ENCODE data around the gene HBEGF. TPM values are rescaled to one million over a fixed set of nuclear protein-coding genes. Genes with fewer than 3 reads are reported as not detected.

HBEGF gene
- total RNA-seq, 2 donors from 2014 or later = 3.1 to 7.3 TPM

DNA sequence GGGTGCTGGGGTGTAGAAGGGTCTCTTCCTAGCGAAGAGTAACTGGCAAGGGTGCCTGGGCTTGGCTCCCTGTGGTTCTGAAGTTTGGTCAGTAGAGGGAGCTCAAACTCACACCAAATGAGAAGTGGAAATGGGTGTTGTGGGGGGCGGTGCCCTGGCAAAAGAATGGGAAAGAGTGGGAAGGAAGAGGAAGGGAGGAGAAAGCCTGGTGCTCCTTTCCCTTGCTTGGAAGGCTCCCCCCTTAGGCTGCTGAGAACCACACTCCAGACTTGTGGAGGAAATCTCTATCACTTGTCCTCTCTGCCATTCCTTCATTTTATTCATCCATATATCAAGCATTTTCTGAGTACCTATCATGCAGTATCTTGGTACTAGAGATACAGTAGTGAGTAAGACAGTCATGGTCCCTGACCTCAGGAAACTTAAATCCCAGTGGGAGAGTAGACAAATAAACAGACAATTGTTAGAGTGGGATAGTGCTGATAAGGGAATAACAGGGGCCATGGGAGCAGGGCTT lies 26.6 kb upstream of the HBEGF start:
- no peak overlapping the region for H3K27ac ChIP-seq
- WGBS, 2 donors = 0% methylated on average over 2 of the region's 2 CpGs
- peak; percentile 72 to 78 (median 76) for DNase-seq
- ATAC-seq = peak; percentile 91
- H3K9me3 ChIP-seq = no peaks in the 10 kb centered on the region
- no peaks in the 10 kb centered on the region for H3K36me3 ChIP-seq (replicated peaks in 1 of 2; ENCODE audit: insufficient read depth in 1 of 2, low read depth in 2 of 2)
- peaks cover 8% of the 10 kb centered on the region for H3K4me1 ChIP-seq
- H3K27me3 ChIP-seq = no peaks in the 10 kb centered on the region
- H3K4me3 ChIP-seq = no peak overlapping the region
- intact Hi-C loops (cut with DNase I) = loop anchor here (10.0 kb wide), 1 partner anchor 352 kb away; no protein-coding TSS in a partner anchor
- TF ChIP-seq, protein P1, sequence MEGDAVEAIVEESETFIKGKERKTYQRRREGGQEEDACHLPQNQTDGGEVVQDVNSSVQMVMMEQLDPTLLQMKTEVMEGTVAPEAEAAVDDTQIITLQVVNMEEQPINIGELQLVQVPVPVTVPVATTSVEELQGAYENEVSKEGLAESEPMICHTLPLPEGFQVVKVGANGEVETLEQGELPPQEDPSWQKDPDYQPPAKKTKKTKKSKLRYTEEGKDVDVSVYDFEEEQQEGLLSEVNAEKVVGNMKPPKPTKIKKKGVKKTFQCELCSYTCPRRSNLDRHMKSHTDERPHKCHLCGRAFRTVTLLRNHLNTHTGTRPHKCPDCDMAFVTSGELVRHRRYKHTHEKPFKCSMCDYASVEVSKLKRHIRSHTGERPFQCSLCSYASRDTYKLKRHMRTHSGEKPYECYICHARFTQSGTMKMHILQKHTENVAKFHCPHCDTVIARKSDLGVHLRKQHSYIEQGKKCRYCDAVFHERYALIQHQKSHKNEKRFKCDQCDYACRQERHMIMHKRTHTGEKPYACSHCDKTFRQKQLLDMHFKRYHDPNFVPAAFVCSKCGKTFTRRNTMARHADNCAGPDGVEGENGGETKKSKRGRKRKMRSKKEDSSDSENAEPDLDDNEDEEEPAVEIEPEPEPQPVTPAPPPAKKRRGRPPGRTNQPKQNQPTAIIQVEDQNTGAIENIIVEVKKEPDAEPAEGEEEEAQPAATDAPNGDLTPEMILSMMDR (IDR thresholded peaks at IDR 0.05) = peak; percentile 62 to 86 (median 72)
- TF ChIP-seq POLR2A (IDR thresholded peaks at IDR 0.05) = no peak

DNA sequence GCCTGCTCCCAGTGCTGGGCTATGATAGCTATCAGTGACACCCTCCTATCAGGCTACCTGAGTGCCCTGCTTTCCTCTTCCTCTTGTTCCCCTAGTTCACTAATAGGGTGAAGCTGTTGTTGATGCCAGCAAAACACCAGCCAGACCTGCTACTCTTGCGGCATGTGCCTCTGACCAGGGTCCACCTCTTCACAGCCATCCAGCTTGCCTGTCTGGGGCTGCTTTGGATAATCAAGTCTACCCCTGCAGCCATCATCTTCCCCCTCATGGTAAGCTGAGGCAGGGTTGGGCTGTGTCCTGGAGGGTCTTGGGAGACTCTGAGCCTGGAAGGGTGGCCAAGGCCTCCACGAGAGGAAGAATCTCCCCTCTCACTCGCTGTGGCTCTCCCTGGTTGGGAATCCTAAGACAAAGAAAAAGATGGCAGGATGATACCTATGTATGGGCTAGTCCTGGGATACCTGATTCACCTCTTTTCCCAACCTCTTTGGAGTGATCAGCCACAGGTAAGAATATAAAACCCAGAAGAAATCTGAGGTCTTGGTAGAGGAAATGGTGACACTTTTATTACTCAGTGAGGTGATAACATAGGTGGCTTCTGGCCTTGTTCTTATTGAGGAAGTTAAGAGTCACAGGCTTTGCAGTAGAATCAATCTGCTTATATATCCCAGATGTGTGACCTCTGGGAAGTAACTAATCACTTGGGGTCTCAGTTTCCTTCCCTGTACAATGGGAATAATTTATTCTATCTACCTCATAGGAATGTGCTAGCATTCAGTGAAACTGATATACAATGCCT lies 25.2 kb upstream of the HBEGF start:
- no peak overlapping the region for H3K27ac ChIP-seq
- DNase-seq (no peak), ATAC-seq (no peak)
- intact Hi-C loops (cut with DNase I) = loop anchor here (10.0 kb wide), 1 partner anchor 353 kb away; no protein-coding TSS in a partner anchor
- no peaks in the 10 kb centered on the region for H3K9me3 ChIP-seq
- WGBS, 2 donors = 80 to 95% methylated on average over 3 of the region's 3 CpGs
- H3K4me3 ChIP-seq = no peak overlapping the region
- H3K27me3 ChIP-seq = no peaks in the 10 kb centered on the region
- TF ChIP-seq, protein P1 (IDR thresholded peaks at IDR 0.05) = no peak
- no peak for TF ChIP-seq POLR2A (IDR thresholded peaks at IDR 0.05)
- H3K36me3 ChIP-seq (replicated peaks in 1 of 2; ENCODE audit: insufficient read depth in 1 of 2, low read depth in 2 of 2) = no peaks in the 10 kb centered on the region
- peaks cover 8% of the 10 kb centered on the region for H3K4me1 ChIP-seq

DNA sequence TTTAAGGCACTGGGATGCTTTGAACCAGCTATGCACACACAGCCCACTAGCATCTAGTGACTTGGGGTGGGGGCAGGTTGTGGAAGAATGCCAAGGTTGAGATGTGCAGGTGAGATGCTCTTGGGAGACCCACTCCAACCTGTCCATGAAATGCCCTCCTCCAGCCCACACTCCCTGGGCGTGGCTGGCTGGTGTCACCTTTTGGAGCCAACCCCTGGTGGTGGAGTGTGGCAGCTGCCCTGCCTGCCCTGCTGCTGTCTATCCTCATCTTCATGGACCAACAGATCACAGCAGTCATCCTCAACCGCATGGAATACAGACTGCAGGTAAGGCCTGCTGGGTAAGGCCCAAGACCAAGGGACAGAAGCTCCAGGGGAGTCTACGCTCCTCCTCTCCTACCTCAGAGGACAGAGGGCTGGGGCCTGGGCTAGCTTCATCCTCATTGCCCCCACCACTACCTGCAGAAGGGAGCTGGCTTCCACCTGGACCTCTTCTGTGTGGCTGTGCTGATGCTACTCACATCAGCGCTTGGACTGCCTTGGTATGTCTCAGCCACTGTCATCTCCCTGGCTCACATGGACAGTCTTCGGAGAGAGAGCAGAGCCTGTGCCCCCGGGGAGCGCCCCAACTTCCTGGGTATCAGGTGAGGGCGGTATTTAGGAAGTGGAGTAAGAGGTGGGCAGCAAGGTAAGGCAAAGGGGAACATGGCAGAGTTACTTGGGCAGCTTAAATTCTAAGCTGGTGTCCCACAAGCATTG lies 21.0 kb upstream of the HBEGF start:
- Histone ChIP-seq H3K27ac (no peak overlapping the region), H3K9me3 (no peaks in the 10 kb centered on the region), H3K36me3 (replicated peaks in 1 of 2; ENCODE audit: insufficient read depth in 1 of 2, low read depth in 2 of 2) (no peaks in the 10 kb centered on the region), H3K4me1 (peaks cover 9% of the 10 kb centered on the region), H3K4me3 (no peak overlapping the region), H3K27me3 (no peaks in the 10 kb centered on the region)
- 83 to 88% methylated on average over 7 to 8 of the region's 8 CpGs for WGBS, 2 donors
- no peak for DNase-seq
- TF ChIP-seq, protein P1 (IDR thresholded peaks at IDR 0.05) = no peak
- TF ChIP-seq POLR2A (IDR thresholded peaks at IDR 0.05) = no peak
- ATAC-seq = no peak
- intact Hi-C loops (cut with DNase I) = no loop called here

DNA sequence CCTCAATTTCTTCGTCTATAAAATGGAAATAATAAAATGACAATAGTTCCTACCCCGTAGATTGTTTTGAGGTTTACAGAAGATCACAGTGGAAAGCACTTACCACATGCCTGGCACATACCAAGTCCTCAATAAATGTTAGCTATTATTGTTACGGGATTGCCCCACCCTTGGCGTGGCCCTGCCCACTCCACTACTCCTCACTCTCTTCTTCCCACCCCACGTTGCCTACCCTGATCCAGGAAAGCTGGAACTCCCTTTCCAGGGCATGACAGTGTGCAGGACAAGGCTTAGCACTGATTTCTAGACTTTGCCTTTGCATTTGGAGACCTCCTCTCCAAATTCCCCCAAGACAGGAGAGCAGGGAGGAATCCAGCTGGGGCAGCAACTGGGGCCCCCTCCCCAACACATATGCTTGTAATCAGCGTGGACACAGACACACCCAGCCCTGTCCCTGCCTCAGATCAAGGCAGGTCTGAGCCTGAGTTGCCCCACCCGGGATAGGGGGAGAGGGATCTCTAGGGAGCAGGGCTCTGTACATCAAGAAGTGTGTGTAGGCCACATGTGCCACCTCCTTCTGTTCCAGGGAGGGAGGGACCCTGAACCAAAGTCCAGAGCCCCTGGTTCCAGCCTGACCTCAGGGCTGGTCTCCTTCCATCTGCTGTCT lies 20.3 kb upstream of the HBEGF start:
- TF ChIP-seq, protein P1 (IDR thresholded peaks at IDR 0.05) = no peak
- TF ChIP-seq POLR2A (IDR thresholded peaks at IDR 0.05) = no peak
- no peak for ATAC-seq

More for the DNA sequence above, 20.3 kb upstream of the HBEGF start:
- Histone ChIP-seq H3K4me3 (no peak overlapping the region), H3K27me3 (no peaks in the 10 kb centered on the region), H3K27ac (no peak overlapping the region), H3K36me3 (replicated peaks in 1 of 2; ENCODE audit: insufficient read depth in 1 of 2, low read depth in 2 of 2) (no peaks in the 10 kb centered on the region), H3K9me3 (no peaks in the 10 kb centered on the region), H3K4me1 (peaks cover 9% of the 10 kb centered on the region)
- intact Hi-C loops (cut with DNase I) = no loop called here
- WGBS, 2 donors = 68 to 76% methylated on average over 5 to 7 of the region's 7 CpGs
- DNase-seq = no peak
